Liver (tissue), 9 donors: ENCODE results near the gene DHCR24. TPM values are rescaled to one million over a fixed set of nuclear protein-coding genes. Genes with fewer than 3 reads are reported as not detected.

ENCODE experiments used
- DNase-seq: peaks from one replicate; pipeline ENCODE4 v3.0.0-alpha.2; 2017; ENCODE audit warnings: low spot score
- H3K27ac ChIP-seq, 2 donors: one replicate each; pipeline ENCODE4 v1.7.0; 2013; ENCODE audit warnings: inconsistent platforms in 2 of 2, low read length in 2 of 2, control low read depth in 1 of 2, low read depth in 1 of 2, mild to moderate bottlenecking in 1 of 2
- H3K27me3 ChIP-seq, 4 donors: one replicate each; pipeline versions ENCODE4 v1.6.1 to v1.7.0; 2013; ENCODE audit warnings: low read length in 3 of 4, inconsistent platforms in 1 of 4, mild to moderate bottlenecking in 1 of 4, moderate library complexity in 1 of 4; ENCODE audit not compliant: control insufficient read depth in 4 of 4, insufficient read depth in 4 of 4
- H3K36me3 ChIP-seq, 4 donors: one replicate each; pipeline versions ENCODE4 v1.6.1 to v1.7.0; 2013; ENCODE audit warnings: low read length in 3 of 4, mild to moderate bottlenecking in 3 of 4, low read depth in 1 of 4, moderate library complexity in 1 of 4; ENCODE audit not compliant: control insufficient read depth in 4 of 4, insufficient read depth in 3 of 4
- H3K4me1 ChIP-seq, 4 donors: one replicate each; pipeline versions ENCODE4 v1.6.1 to v1.7.0; 2013; ENCODE audit warnings: low read length in 3 of 4, mild to moderate bottlenecking in 3 of 4, moderate library complexity in 1 of 4; ENCODE audit not compliant: control insufficient read depth in 4 of 4, insufficient read depth in 4 of 4
- H3K4me3 ChIP-seq, 3 donors: one replicate each; pipeline versions ENCODE4 v1.6.1 to v1.7.0; 2013; ENCODE audit warnings: low read length in 3 of 3, control low read depth in 1 of 3, low read depth in 1 of 3, mild to moderate bottlenecking in 1 of 3
- H3K9ac ChIP-seq, 2 donors: one replicate each; pipeline ENCODE4 v1.7.0; 2013; ENCODE audit warnings: low read length in 2 of 2, mild to moderate bottlenecking in 2 of 2, moderate library complexity in 2 of 2, control low read depth in 1 of 2, low read depth in 1 of 2
- H3K9me3 ChIP-seq, 4 donors: one replicate each; pipeline versions ENCODE4 v1.6.1 to v1.7.0; 2013; ENCODE audit warnings: low read length in 3 of 4; ENCODE audit not compliant: control insufficient read depth in 4 of 4
- CTCF ChIP-seq: fragments of 150-350 bp; IDR thresholded peaks from 2 replicates; pipeline ENCODE4 v1.5.1; 2017; ENCODE audit warnings: improper control_type of control experiment, low read depth, low read length; ENCODE audit not compliant: missing input control
- EGR1 ChIP-seq, 2 donors: IDR thresholded peaks; 2 replicates each; pipeline ENCODE4 v1.6.1; 2016 to 2018; ENCODE audit warnings: antibody characterized with exemption in 2 of 2, low read depth in 2 of 2
- FOXA1 ChIP-seq: IDR thresholded peaks from 2 replicates; pipeline ENCODE4 v1.6.1; 2016; ENCODE audit warnings: antibody characterized with exemption
- FOXA2 ChIP-seq: IDR thresholded peaks from 2 replicates; pipeline ENCODE4 v1.6.1; 2016; ENCODE audit warnings: antibody characterized with exemption
- GABPA ChIP-seq, 2 donors: IDR thresholded peaks in 1 of 2; conservative IDR thresholded peaks in 1 of 2; 2 replicates each; pipeline ENCODE4 v1.6.1; 2016; ENCODE audit warnings: antibody characterized with exemption in 2 of 2, mild to moderate bottlenecking in 1 of 2, moderate library complexity in 1 of 2
- HNF4G ChIP-seq: IDR thresholded peaks from 2 replicates; pipeline ENCODE4 v1.6.1; 2016; ENCODE audit warnings: antibody characterized with exemption
- MAX ChIP-seq: IDR thresholded peaks from 2 replicates; pipeline ENCODE4 v1.6.1; 2016; ENCODE audit warnings: antibody characterized with exemption
- NR2F2 ChIP-seq: IDR thresholded peaks from 2 replicates; pipeline ENCODE4 v1.6.1; 2016; ENCODE audit warnings: antibody characterized with exemption
- REST ChIP-seq: IDR thresholded peaks from 2 replicates; pipeline ENCODE4 v1.6.1; 2016; ENCODE audit warnings: antibody characterized with exemption, mild to moderate bottlenecking
- RXRA ChIP-seq, 2 donors: IDR thresholded peaks; 2 replicates each; pipeline ENCODE4 v1.6.1; 2017 to 2018; ENCODE audit warnings: antibody characterized with exemption in 2 of 2, mild to moderate bottlenecking in 1 of 2
- SP1 ChIP-seq: IDR thresholded peaks from 2 replicates; pipeline ENCODE4 v1.6.1; 2018; ENCODE audit warnings: antibody characterized with exemption, mild to moderate bottlenecking
- TAF1 ChIP-seq: conservative IDR thresholded peaks from 2 replicates; pipeline ENCODE4 v1.6.1; 2016; ENCODE audit warnings: antibody characterized with exemption, mild to moderate bottlenecking
- YY1 ChIP-seq: IDR thresholded peaks from 2 replicates; pipeline ENCODE4 v1.6.1; 2016; ENCODE audit warnings: antibody characterized with exemption, mild to moderate bottlenecking
- WGBS: extraction: QIAGEN DNeasy Blood & Tissue Kit; methylation state at CpG from one replicate; pipeline ENCODE4 v1.1.7; 2013; 5-methylcytosine and 5-hydroxymethylcytosine counted together
- polyA plus RNA-seq, 2 donors: library from polyadenylated mRNA; stranded (reverse) in 1 of 2; unstranded in 1 of 2; fragments of 200-250 nt in 1 of 2; fragments of >200 nt in 1 of 2; fragmentation: Nextera tagmentation in 1 of 2; extraction: Ambion mirVana in 1 of 2; gene quantifications; one replicate each; pipeline versions ENCODE4 v1.2.1 to v1.2.3, GENCODE V29; 2013 to 2015
- total RNA-seq, 2 donors: library from RNA; depleted of rRNA; stranded (reverse); fragments of >200 nt; gene quantifications; one replicate each; pipeline ENCODE4 v1.2.3, GENCODE V29; 2014
- donor health status: healthy.
- donor health status: healthy.
- donor health status: healthy.
- donor health status: healthy.
- donor health status: healthy.

The DHCR24 gene
- total and polyA plus RNA-seq, 4 donors = 271 to 815 (median 600) TPM

GRCh38 chr1:54861070-54861761 is 25.8 kb downstream of the DHCR24 start:
- Histone ChIP-seq H3K27ac (peak overlapping the region; percentile 21 to 49), H3K4me3 (no peak overlapping the region)
- DNase-seq = peak; percentile 38

GRCh38 chr1:54859700-54860391 is 27.1 kb downstream of the DHCR24 start:
- WGBS = 89% methylated on average over 5 of the region's 5 CpGs
- H3K9ac ChIP-seq = no peak overlapping the region
- H3K4me1 ChIP-seq = peaks cover 27 to 90% (median 74%) of the 10 kb centered on the region in 4 donors
- H3K4me3 ChIP-seq = no peak overlapping the region
- no peak for TF ChIP-seq MAX
- no peak for TF ChIP-seq FOXA2
- no peak for TF ChIP-seq CTCF
- no peak for TF ChIP-seq YY1
- no peak for TF ChIP-seq NR2F2
- TF ChIP-seq SP1 = no peak
- TF ChIP-seq HNF4G = no peak
- TF ChIP-seq FOXA1 = no peak
- no peak for TF ChIP-seq TAF1
- TF ChIP-seq RXRA (IDR thresholded peaks at IDR 0.05) = no peak
- TF ChIP-seq GABPA (IDR thresholded peaks at IDR 0.05 in 1 of 2, conservative IDR thresholded peaks at IDR 0.05 in 1 of 2) = no peak
- H3K27ac ChIP-seq = peak overlapping the region in 1 of 2 donors; percentile 1
- no peak for DNase-seq
- no peaks in the 10 kb centered on the region for H3K27me3 ChIP-seq
- H3K9me3 ChIP-seq = no peaks in the 10 kb centered on the region
- peaks cover under 1 to 44% (median 32%) of the 10 kb centered on the region in 4 donors for H3K36me3 ChIP-seq

More at GRCh38 chr1:54861070-54861761, 25.8 kb downstream of the DHCR24 start:
- Histone ChIP-seq H3K27me3 (no peaks in the 10 kb centered on the region), H3K9me3 (no peaks in the 10 kb centered on the region), H3K4me1 (peaks cover 30 to 92% (median 81%) of the 10 kb centered on the region in 4 donors), H3K9ac (no peak overlapping the region), H3K36me3 (peaks cover 2 to 42% (median 35%) of the 10 kb centered on the region in 4 donors)
- TF ChIP-seq EGR1 (IDR thresholded peaks at IDR 0.05; ENCODE audit: low read depth in 2 of 2) (no peak), REST (no peak), MAX (no peak), NR2F2 (peak; percentile 19)
- WGBS = 63% methylated on average over 5 of the region's 5 CpGs
